ENCODE results near the gene IGLON5.

- TF ChIP-seq CTCF (IDR thresholded peaks at IDR 0.05) (no peak), EP300 (IDR thresholded peaks at IDR 0.05; ENCODE audit: low read depth) (no peak), POLR2AphosphoS5 (IDR thresholded peaks at IDR 0.05) (no peak)
Observed at GRCh38 chr19:51263808-51264207, 47.6 kb upstream of the IGLON5 start.
